Progenitor cell of endocrine pancreas (in vitro differentiated cells): ENCODE measurements around the gene ASB15. TPM values are rescaled to one million over a fixed set of nuclear protein-coding genes. Genes with fewer than 3 reads are reported as not detected.

ENCODE experiments used
- DNase-seq: peaks from one replicate; pipeline ENCODE4 v3.0.0; 2021; ENCODE audit warnings: low spot score; ENCODE audit not compliant: unreplicated experiment
- H3K27ac Mint-ChIP-seq: 2 replicates; pipeline ENCODE4 v1.8.0; 2021; ENCODE audit warnings: mild to moderate bottlenecking, moderate library complexity, mixed read lengths
- H3K27me3 Mint-ChIP-seq: 2 replicates; pipeline ENCODE4 v1.8.0; 2021; ENCODE audit warnings: mixed read lengths
- H3K36me3 Mint-ChIP-seq: 2 replicates; pipeline ENCODE4 v1.8.0; 2022; ENCODE audit warnings: mixed read lengths; ENCODE audit not compliant: insufficient read depth
- H3K4me1 Mint-ChIP-seq: 2 replicates; pipeline ENCODE4 v1.8.0; 2021; ENCODE audit warnings: low read depth, mixed read lengths
- H3K4me3 Mint-ChIP-seq: 2 replicates; pipeline ENCODE4 v1.8.0; 2021; ENCODE audit warnings: low read depth, mild to moderate bottlenecking, moderate library complexity, mixed read lengths
- H3K9me3 Mint-ChIP-seq: 2 replicates; pipeline ENCODE4 v1.8.0; 2021; ENCODE audit warnings: low read depth, mixed read lengths
- total RNA-seq: library from RNA; stranded (reverse); gene quantifications from 2 replicates; pipeline ENCODE4 v1.2.1, GENCODE V29; 2021
- TF ChIP-seq, protein P1 (sequence below): fragments of 200-600 bp; sonication (generic); IDR thresholded peaks from one replicate; pipeline ENCODE4 v1.5.0; 2021; ENCODE audit warnings: antibody characterized with exemption, mild to moderate bottlenecking; ENCODE audit not compliant: unreplicated experiment

ASB15 gene
- total RNA-seq, 1 donor from 2014 or later: not detected

DNA sequence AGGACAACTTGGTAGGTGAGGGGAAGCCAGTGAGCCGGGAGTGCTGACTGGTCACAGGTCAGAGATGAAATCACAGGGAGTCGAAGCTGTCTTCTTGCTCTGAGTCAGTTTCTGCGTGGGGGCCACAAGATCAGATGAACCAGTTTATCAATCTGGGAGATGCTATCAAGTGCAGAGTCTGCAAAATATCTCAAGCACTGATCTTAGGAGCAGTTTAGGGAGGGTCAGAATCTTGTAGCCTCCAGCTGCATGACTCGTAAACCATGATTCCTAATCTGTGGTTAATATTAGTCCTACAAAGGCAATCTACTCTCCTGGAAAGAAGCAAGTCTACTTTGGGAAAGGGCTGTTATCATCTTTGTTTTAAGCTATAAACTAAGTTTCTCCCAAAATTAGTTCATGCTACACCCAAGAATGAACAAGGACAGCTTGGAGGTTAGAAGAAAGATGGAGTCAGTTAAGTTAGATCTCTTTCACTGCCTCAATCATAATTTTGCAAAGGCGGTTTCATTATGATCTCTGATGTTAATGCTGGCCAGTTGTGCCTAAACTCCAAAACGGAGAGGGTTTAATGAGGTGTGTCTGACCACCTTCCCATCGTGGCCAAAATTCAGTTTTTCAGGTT lies 45.6 kb downstream of the ASB15 start:
- no peak overlapping the region for H3K27ac Mint-ChIP-seq
- H3K9me3 Mint-ChIP-seq: no peaks in the 10 kb centered on the region
- H3K27me3 Mint-ChIP-seq: no peaks in the 10 kb centered on the region
- no peak for DNase-seq
- no peaks in the 10 kb centered on the region for H3K36me3 Mint-ChIP-seq
- TF ChIP-seq, protein P1, sequence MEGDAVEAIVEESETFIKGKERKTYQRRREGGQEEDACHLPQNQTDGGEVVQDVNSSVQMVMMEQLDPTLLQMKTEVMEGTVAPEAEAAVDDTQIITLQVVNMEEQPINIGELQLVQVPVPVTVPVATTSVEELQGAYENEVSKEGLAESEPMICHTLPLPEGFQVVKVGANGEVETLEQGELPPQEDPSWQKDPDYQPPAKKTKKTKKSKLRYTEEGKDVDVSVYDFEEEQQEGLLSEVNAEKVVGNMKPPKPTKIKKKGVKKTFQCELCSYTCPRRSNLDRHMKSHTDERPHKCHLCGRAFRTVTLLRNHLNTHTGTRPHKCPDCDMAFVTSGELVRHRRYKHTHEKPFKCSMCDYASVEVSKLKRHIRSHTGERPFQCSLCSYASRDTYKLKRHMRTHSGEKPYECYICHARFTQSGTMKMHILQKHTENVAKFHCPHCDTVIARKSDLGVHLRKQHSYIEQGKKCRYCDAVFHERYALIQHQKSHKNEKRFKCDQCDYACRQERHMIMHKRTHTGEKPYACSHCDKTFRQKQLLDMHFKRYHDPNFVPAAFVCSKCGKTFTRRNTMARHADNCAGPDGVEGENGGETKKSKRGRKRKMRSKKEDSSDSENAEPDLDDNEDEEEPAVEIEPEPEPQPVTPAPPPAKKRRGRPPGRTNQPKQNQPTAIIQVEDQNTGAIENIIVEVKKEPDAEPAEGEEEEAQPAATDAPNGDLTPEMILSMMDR: no peak
- H3K4me1 Mint-ChIP-seq: peaks cover 22% of the 10 kb centered on the region
- H3K4me3 Mint-ChIP-seq: no peak overlapping the region

DNA sequence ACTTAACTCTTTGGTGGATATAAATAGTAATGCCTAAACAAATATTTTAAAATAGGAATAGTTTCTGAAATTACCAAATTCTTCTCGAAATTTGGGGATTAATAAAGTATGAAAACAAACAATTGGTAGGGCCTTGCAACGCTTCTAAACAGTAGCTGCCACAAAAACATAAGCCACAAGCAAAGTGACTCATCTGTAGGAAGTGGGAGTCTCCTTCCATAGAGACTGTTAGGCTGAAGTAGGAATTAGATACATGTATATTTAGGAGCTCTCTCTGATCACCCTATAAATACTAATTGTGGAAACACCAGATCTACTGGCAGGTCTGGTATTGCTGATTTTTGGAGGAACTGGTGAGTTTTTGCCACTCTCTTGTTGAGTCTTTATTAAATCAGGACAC lies 48.3 kb downstream of the ASB15 start:
- H3K4me1 Mint-ChIP-seq: peaks cover 3% of the 10 kb centered on the region
- no peaks in the 10 kb centered on the region for H3K27me3 Mint-ChIP-seq
- H3K36me3 Mint-ChIP-seq: no peaks in the 10 kb centered on the region
- H3K27ac Mint-ChIP-seq: no peak overlapping the region
- TF ChIP-seq, protein P1: no peak
- H3K9me3 Mint-ChIP-seq: no peaks in the 10 kb centered on the region
- no peak overlapping the region for H3K4me3 Mint-ChIP-seq
- no peak for DNase-seq

DNA sequence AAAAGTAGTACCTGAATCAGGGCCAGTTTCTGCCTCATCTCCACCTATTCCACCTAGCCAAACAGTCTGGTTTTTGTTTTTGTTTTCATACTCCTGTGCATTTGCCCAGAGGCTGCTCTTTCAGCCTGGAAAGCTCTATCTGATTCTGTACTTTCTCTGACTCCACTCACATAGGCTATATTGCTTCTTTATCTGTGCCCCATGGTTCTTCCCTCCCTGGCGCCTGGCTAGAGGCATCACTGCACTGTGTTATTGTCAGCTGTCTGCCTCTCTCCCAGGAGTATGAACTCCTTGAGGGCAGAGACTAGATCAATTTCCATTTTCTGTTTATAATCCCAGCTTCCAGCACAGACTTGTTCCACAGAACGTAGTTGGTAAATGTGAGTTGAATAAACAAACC lies 49.0 kb downstream of the ASB15 start:
- H3K27ac Mint-ChIP-seq: no peak overlapping the region
- no peak for DNase-seq
- no peak overlapping the region for H3K4me3 Mint-ChIP-seq
- H3K9me3 Mint-ChIP-seq: no peaks in the 10 kb centered on the region
- no peaks in the 10 kb centered on the region for H3K36me3 Mint-ChIP-seq
- H3K27me3 Mint-ChIP-seq: no peaks in the 10 kb centered on the region
- peaks cover 1% of the 10 kb centered on the region for H3K4me1 Mint-ChIP-seq
- TF ChIP-seq, protein P1: no peak

DNA sequence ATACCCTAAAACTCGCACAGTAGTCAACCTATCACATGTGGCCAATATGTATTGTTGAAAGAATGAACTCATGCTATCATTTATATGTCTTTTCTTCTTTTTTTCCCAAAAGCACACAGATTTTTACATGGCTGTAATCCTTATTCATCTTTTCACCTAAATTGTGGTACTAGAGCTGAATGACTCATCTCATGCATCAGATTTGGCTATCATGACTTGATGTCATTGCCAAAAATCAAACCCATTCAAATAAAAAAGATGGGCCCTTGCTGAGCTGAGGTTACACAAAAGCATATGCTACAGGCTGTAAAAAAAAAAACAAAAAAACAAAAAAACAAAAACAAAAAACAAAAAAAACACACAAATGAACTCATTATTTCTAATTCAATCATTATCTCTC lies 50.8 kb downstream of the ASB15 start:
- H3K4me1 Mint-ChIP-seq: no peaks in the 10 kb centered on the region
- H3K27me3 Mint-ChIP-seq: no peaks in the 10 kb centered on the region

DNA sequence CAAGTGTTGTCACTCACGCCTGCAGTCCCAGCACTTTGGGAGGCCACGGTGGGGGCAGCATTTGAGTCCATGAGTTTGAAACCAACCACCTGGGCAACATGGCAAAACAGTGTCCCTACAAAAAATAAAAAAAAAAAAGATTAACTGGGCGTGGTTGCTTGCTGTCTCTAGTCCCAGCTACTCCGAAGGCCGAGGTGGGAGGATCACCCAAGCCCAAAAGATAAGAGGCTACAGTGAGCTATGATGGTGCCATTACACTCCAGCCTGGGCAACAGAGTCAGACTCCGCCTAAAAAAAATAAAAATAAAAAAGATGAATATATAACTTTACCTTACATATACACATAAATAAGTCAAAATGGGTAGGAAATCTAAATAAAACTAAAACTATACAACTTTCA lies 51.5 kb downstream of the ASB15 start:
- TF ChIP-seq, protein P1: no peak
- H3K36me3 Mint-ChIP-seq: no peaks in the 10 kb centered on the region
- no peak overlapping the region for H3K27ac Mint-ChIP-seq
- no peaks in the 10 kb centered on the region for H3K9me3 Mint-ChIP-seq
- DNase-seq: no peak
- H3K4me1 Mint-ChIP-seq: no peaks in the 10 kb centered on the region
- no peaks in the 10 kb centered on the region for H3K27me3 Mint-ChIP-seq
- H3K4me3 Mint-ChIP-seq: no peak overlapping the region

More for the DNA sequence above, 50.8 kb downstream of the ASB15 start:
- DNase-seq: no peak
- TF ChIP-seq, protein P1: no peak
- Mint-ChIP-seq H3K36me3 (no peaks in the 10 kb centered on the region), H3K4me3 (no peak overlapping the region), H3K27ac (no peak overlapping the region), H3K9me3 (no peaks in the 10 kb centered on the region)
